Erythroblast (primary cell): ENCODE data around the gene IRF9.

Experiments
- DNase-seq, 2 experiments: peaks; one replicate each; lab custom pipeline; 2025; lab: John Stamatoyannopoulos, UW
- GATA1 ChIP-seq: IDR thresholded peaks from 2 replicates; pipeline ENCODE4 v1.6.1; 2011; ENCODE audit warnings: low read depth, mild to moderate bottlenecking, control low read depth, low read length, moderate library complexity
- POLR2A ChIP-seq: IDR thresholded peaks from 2 replicates; pipeline ENCODE4 v1.6.1; 2011; ENCODE audit warnings: mild to moderate bottlenecking, low read length

Gene IRF9

DNA sequence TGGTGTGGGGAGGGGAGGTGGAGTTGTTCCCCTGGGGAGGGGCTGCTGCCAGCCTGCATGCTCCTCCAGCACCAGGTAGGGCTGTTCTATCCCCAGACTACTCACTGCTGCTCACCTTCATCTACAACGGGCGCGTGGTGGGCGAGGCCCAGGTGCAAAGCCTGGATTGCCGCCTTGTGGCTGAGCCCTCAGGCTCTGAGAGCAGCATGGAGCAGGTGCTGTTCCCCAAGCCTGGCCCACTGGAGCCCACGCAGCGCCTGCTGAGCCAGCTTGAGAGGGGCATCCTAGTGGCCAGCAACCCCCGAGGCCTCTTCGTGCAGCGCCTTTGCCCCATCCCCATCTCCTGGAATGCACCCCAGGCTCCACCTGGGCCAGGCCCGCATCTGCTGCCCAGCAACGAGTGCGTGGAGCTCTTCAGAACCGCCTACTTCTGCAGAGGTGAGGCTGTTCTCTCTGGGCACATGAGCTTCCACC is 3.5 kb downstream of the IRF9 start:
- no peak for DNase-seq
- no peak for TF ChIP-seq POLR2A
- no peak for TF ChIP-seq GATA1

DNA sequence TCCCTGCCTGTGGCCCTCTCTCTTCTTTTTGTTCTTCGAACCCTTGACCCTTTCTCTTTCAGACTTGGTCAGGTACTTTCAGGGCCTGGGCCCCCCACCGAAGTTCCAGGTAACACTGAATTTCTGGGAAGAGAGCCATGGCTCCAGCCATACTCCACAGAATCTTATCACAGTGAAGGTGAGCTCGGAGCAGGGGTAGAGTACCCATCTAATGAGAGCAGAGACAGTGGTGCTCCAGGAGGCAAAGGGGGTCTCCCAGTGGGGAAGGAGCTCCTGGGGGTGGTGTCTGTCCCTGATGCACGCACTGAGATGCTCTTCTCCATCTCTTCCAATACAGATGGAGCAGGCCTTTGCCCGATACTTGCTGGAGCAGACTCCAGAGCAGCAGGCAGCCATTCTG is 4.7 kb downstream of the IRF9 start:
- TF ChIP-seq POLR2A, result no peak
- TF ChIP-seq GATA1, result no peak
- DNase-seq, result no peak

DNA sequence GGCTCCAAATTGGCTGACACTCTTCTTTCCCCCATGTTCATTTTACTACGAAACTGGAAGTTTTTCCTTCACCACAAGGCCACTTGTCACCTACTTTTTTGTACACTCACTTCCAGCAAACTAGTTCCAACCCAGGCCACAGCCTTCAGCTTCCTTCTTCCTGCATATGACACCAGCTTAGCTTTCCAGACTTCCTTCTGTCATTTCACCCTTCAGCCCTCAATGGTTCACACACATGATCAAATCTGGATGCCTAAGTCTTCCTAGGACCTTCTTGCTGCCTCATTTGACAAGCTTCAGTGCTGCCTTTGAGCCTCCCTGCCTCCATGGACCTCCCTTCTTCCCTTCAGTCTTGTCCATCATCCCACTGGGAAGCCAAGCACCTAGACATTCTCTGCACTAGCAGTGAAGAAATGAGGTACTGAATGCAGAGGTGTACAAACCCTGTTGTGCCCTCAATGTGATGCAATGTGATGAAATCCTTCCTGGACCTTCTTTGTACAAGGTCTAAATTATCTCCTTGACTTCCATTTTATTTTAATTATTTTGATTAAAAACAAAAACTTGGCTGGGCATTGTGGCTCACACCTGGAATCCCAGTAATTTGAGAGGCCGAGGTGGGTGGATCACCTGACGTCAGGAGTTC is 6.5 kb downstream of the IRF9 start:
- DNase-seq, result peak in 1 of 2 experiments; percentile 61
- no peak for TF ChIP-seq GATA1
- TF ChIP-seq POLR2A, result no peak

DNA sequence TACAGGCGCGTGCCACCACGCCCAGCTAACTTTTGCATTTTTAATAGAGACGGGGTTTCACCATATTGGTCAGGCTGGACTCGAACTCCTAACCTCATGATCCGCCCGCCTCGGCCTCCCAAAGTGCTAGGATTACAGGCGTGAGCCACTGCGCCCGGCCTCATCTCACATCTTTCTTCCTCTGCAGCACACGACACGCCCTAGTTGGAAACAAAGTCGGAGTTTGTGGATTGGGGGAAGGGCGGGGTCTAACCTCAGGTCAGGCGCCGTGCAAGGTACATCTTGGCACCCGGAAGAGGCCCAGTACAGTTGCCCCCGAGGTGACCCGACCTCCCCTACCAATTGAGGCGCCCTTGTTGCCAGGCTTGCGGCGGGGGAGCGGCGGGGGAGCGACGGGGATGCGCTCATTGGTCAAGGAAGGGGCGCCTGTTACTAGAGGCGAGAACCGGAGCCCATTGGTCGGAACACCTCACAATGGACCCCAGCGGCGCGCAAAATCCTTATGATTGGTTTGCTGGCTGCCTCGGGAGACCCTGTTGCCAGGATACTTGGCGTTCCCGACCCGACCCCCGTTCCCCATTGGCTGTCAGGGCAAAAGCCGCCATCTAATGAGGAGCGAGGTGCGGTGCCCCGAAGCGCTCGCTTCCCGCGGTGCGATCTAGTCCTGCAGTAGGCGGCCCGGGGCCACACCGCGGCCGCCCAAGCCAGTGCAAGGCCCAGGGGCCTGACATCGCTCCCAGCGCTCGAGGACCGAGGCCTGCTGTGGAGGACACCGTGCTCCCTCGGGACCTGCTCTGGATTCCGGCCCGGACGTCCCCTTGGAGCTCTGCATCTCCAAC is 10.6 kb downstream of the IRF9 start, which contains the start of gene REC8:
Gene REC8 (plus strand): TSS at position 659 of the 839 bp plus-strand sequence. CDS start 473 bp downstream, outside the sequence.
- peak; percentile 62 to 82 for DNase-seq
- peak; percentile 27 for TF ChIP-seq POLR2A
- no peak for TF ChIP-seq GATA1

DNA sequence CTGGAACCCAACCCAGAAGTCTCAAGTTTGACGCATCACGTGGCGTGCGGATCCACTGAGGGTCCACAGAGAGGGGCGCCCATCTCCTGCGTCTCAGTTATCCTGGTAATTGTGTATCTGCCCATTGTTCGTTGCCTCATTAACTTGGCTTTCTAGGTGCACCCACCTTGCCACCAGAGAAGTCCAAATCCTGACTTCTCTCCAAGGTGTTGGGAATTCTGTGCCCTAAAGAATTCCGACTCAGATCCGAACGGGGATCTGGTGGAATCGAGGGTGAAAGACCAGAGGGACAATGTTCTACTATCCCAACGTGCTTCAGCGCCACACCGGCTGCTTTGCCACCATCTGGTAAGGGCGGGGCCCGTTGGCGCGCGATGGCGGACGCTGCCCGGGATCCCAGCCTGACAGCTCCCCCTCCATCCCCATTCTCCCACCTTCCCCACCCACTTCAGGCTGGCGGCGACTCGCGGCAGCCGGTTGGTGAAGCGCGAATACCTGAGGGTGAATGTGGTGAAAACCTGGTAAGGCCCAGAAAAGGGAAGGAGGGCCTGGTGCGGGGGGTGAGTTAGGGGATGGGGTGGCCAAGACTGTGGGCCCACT is 11.3 kb downstream of the IRF9 start:
- TF ChIP-seq POLR2A, result no peak
- no peak for TF ChIP-seq GATA1
- DNase-seq, result no peak

DNA sequence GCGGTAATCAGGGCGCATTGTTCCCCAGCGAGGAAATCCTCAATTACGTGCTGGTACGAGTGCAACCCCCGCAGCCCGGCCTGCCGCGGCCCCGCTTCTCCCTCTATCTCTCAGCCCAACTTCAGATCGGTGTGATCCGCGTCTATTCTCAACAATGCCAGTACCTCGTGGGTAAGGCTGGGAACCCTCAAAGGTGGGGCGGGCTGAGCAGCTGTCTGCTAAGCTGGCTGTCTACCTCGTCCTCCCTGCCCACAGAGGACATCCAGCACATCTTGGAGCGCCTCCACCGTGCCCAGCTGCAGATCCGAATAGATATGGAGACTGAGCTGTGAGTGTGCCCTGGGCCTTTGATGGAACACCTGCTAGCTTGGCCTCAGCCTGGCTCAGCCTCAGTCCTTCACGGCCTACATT is 11.8 kb downstream of the IRF9 start:
- TF ChIP-seq POLR2A, result no peak
- no peak for TF ChIP-seq GATA1
- DNase-seq, result no peak

DNA sequence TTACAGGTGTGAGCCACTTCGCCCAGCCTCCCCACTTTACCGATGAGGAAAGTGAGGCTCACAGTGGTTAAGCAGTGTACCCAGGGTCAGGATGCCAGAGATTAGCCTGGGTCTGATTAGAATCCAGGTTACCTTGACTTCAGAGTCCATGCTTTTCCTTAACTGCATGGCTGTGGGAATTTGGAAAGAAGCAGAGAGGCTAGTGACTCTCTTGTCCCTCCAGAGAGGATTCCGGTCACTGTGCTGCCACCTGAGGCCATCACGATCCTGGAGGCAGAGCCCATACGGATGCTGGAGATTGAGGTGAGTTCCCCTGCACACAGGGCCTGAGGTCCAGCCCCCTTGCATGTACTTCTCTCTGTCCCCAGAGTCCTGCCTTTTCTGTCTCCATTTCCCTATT is 15.5 kb downstream of the IRF9 start:
- no peak for DNase-seq

DNA sequence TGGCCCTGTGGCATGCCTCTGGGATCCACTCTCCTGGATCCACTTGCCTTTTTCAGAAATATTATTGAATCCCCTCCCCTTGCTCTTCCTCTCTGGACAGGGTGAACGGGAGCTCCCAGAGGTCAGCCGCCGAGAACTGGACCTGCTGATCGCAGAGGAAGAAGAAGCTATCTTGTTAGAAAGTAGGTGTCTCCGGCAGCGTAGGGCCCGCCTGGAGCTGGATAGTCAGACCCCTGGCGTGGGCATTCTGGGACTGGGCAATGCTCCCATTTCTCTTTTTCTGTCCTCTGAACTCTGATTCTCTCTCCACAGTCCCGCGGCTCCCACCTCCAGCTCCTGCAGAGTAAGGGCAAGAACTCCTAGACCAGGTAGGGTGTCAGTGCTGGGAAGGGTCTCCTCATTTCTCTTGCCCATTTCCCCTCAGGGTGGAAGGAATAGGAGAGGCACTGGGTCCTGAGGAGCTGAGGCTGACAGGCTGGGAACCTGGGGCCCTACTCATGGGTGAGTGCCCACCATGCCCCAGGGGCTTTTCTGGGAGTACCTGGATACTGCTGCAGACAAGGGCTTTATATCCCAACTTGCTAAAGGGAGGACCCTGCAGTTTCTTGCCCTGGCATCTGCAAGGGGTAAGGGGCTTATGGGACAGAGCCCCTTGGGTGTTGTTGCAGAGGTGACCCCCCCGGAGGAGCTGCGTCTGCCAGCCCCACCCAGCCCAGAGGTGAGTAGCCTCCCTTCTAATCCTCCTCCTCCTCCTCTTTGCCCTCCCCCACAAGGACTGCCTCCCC is 16.2 kb downstream of the IRF9 start:
- TF ChIP-seq POLR2A, result no peak
- TF ChIP-seq GATA1, result no peak
- no peak for DNase-seq

More for the DNA sequence above, 15.5 kb downstream of the IRF9 start:
- TF ChIP-seq GATA1 (no peak), POLR2A (no peak)

DNA sequence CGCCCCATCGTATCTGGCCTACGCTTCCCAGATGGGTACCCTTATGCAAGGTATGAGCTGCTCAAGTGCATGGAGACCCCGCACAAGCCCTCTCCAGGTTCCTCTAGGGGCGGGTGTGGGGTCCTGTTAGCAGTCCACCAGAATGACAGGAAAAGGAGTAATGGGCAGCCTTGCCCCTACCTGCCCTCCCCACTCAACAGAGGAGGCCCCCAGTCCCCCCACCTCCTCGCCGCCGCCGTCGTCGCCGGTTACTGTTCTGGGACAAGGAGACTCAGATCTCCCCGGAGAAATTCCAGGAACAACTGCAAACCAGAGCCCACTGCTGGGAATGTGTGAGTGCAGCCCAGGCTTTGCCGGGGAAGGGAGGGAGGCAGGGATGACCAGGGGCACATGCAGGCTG is 16.8 kb downstream of the IRF9 start:
- DNase-seq, result no peak
- TF ChIP-seq POLR2A (no peak), GATA1 (no peak)

DNA sequence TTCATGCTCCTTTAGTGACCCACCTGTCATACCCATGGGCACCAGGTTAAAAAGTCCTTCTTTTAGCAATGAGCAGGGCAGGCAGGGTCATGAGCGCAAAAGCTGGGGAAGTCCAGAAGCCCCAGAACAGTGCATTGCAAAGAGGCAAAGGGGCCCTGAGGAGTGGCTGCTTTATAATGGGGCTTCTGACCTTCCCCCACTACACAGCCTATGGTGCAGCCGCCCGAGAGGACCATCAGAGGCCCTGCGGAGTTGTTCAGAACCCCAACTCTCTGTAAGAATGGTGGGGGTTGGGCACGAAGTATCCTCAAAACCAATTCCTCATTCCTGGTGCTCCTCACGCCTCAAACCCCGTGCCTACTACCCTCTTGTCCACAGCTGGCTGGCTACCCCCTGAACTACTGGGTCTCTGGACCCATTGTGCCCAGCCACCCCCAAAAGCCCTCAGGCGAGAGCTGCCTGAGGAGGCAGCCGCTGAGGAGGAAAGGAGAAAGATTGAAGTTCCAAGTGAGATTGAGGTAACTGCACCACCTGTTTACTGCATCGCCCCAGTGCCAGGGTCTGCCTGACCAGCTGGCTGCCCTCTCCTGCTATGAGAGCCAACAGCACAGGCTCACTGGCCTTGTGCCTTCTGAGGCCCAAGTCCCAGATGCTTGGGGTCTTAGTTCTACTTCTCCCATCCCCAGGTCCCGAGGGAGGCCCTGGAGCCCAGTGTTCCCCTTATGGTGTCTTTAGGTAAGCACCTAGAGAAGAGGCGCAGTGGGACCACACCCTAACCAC is 17.5 kb downstream of the IRF9 start:
- TF ChIP-seq POLR2A, result no peak
- TF ChIP-seq GATA1, result no peak

DNA sequence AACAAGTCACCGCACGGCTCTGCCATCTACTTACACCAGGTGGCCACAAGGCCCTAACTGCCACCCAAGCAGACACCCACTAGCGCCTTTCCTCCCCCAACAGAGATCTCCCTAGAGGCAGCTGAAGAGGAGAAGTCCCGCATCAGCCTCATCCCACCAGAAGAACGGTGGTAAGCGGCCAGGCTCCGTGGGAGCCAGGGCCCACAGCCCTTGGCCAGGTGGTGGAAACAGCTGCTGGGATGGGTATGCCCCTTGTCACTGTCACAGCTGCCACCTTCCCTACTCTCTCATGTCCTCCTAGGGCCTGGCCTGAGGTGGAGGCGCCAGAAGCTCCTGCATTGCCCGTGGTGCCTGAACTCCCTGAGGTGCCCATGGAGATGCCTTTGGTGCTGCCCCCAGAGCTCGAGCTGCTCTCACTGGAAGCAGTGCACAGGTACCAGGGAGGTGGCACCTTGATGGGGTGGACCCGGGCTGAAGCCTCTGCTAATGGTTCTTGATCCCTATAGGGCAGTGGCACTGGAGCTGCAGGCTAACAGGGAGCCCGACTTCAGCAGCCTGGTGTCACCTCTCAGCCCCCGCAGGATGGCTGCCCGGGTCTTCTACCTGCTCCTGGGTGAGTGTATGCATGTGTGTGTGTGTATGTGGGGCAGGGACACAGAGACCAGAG is 18.4 kb downstream of the IRF9 start:
- TF ChIP-seq GATA1 (no peak), POLR2A (no peak)
- no peak for DNase-seq

More for the DNA sequence above, 17.5 kb downstream of the IRF9 start:
- no peak for DNase-seq
